Anterior cingulate cortex (tissue), 58 donors: ENCODE results near the gene SRGAP2C.
A peak's percentile ranks its signal among the peaks of the same experiment; 100 is the strongest.
"Not testable (repeated sequence)": the region's sequence is repeated elsewhere in the genome, so short reads cannot be mapped to it uniquely, and the experiment has no call there.

Experiments
- DNase-seq, 58 donors: peaks; one replicate each; lab custom pipeline; 2025; lab: John Stamatoyannopoulos, UW

The SRGAP2C gene

GRCh38 chr1:121362234-121362883 is 177.6 kb downstream of the SRGAP2C start:
- DNase-seq, result peak in 1 of 58 donors; percentile 8

GRCh38 chr1:121365316-121365715 is 180.5 kb downstream of the SRGAP2C start:
- not testable (repeated sequence) for DNase-seq

GRCh38 chr1:121365723-121366122 is 180.9 kb downstream of the SRGAP2C start:
- peak in 1 of 58 donors; percentile 4 for DNase-seq

- not testable (repeated sequence) for DNase-seq
These were observed 181.4 kb downstream of the SRGAP2C start for GRCh38 chr1:121366171-121366570.

- DNase-seq, result not testable (repeated sequence)
These were observed 184.1 kb downstream of the SRGAP2C start for GRCh38 chr1:121368910-121369309.

GRCh38 chr1:121369959-121370358 is 185.2 kb downstream of the SRGAP2C start:
- not testable (repeated sequence) for DNase-seq

- DNase-seq, result not testable (repeated sequence)
These were observed 190.1 kb downstream of the SRGAP2C start for GRCh38 chr1:121374851-121375367.

GRCh38 chr1:121376986-121377385 is 192.2 kb downstream of the SRGAP2C start:
- not testable (repeated sequence) for DNase-seq

GRCh38 chr1:121378757-121379156 is 194.0 kb downstream of the SRGAP2C start:
- not testable (repeated sequence) for DNase-seq

GRCh38 chr1:121384754-121385153 is 200.0 kb downstream of the SRGAP2C start:
- DNase-seq, result not testable (repeated sequence)

GRCh38 chr1:121385162-121385561 is 200.4 kb downstream of the SRGAP2C start:
- DNase-seq, result not testable (repeated sequence)

- not testable (repeated sequence) for DNase-seq
These were observed 201.0 kb downstream of the SRGAP2C start for GRCh38 chr1:121385563-121386288.

GRCh38 chr1:121386319-121386948 is 201.7 kb downstream of the SRGAP2C start:
- DNase-seq, result not testable (repeated sequence)

GRCh38 chr1:121389895-121390560 is 205.3 kb downstream of the SRGAP2C start:
- not testable (repeated sequence) for DNase-seq

GRCh38 chr1:121392130-121392529 is 207.4 kb downstream of the SRGAP2C start:
- not testable (repeated sequence) for DNase-seq

GRCh38 chr1:121395718-121396201 is 211.0 kb downstream of the SRGAP2C start:
- peak in 5 of 58 donors; percentile 2 to 17 (median 9) for DNase-seq

GRCh38 chr1:121396335-121397081 is 211.7 kb downstream of the SRGAP2C start:
- DNase-seq, result peak in 8 of 58 donors; percentile 2 to 37 (median 25)

GRCh38 chr1:121397101-121397500 is 212.3 kb downstream of the SRGAP2C start:
- DNase-seq, result not testable (repeated sequence)

- DNase-seq, result not testable (repeated sequence)
These were observed 214.4 kb downstream of the SRGAP2C start for GRCh38 chr1:121399193-121399592.
